GM12878 (cell line): ENCODE results near the gene TRPM3. TPM values are rescaled to one million over a fixed set of nuclear protein-coding genes. Genes with fewer than 3 reads are reported as not detected.

ENCODE experiments used
- CHD1 ChIP-seq: IDR thresholded peaks from 2 replicates; pipeline ENCODE4 v1.6.1; 2012; ENCODE audit warnings: low read depth, low read length, improper control_type of control experiment
- KLF5 ChIP-seq: fragments of 450-650 bp; IDR thresholded peaks from 2 replicates; pipeline ENCODE4 v1.6.1; 2014; ENCODE audit warnings: mild to moderate bottlenecking; ENCODE audit not compliant: partially characterized antibody
- SRF ChIP-seq, 2 experiments: IDR thresholded peaks; 2 replicates each; pipeline ENCODE4 v1.6.1; 2011; ENCODE audit warnings: low read depth in 2 of 2, low read length in 2 of 2, mild to moderate bottlenecking in 1 of 2, moderate library complexity in 1 of 2
- TCF3 ChIP-seq: IDR thresholded peaks from 2 replicates; pipeline ENCODE4 v1.6.1; 2012; ENCODE audit warnings: low read depth, mild to moderate bottlenecking, low read length, borderline replicate concordance; ENCODE audit not compliant: insufficient read depth
- ZNF207 ChIP-seq: fragments of 450-650 bp; IDR thresholded peaks from 2 replicates; pipeline ENCODE4 v1.6.1; 2014; ENCODE audit warnings: antibody characterized with exemption, mild to moderate bottlenecking, borderline replicate concordance
- polyA plus RNA-seq, 11 experiments: library from polyadenylated mRNA; depleted of rRNA in 4 of 11; unstranded in 6 of 11; stranded (reverse) in 5 of 11; fragments of >200 nt; fragmentation: Nextera tagmentation in 4 of 11; fragmentation: Illumina TruSeq in 1 of 11; extraction: Ambion mirVana in 4 of 11; extraction: Trizol in 1 of 11; gene quantifications; 1 replicate in 1 of 11; 2 replicates in 10 of 11; pipeline versions ENCODE4 v1.2.1 to v1.2.3, GENCODE V29; 2011 to 2016; ENCODE audit warnings: inconsistent platforms in 2 of 11, missing spikeins in 2 of 11, low read depth in 1 of 11
- total RNA-seq, 4 experiments: library from RNA; depleted of rRNA in 3 of 4; stranded (reverse); fragments of >200 nt in 3 of 4; fragmentation: Illumina TruSeq in 1 of 4; extraction: Trizol in 1 of 4; gene quantifications; 2 replicates each; pipeline versions ENCODE4 v1.2.1 to v1.2.3, GENCODE V29; 2013 to 2021
- TF ChIP-seq, protein P1 (sequence below): fragments of 450-650 bp; IDR thresholded peaks from 2 replicates; pipeline ENCODE4 v1.6.1; 2018; ENCODE audit warnings: mild to moderate bottlenecking, low read depth, moderate library complexity; ENCODE audit not compliant: partially characterized antibody
- TF ChIP-seq, protein P2 (sequence below): IDR thresholded peaks from 2 replicates; pipeline ENCODE4 v1.6.1; 2012; ENCODE audit warnings: improper control_type of control experiment, low read depth, low read length; ENCODE audit not compliant: insufficient replicate concordance

Gene TRPM3
- total and polyA plus RNA-seq, 10 of the 15 experiments (the other 5 are each of a cell fraction or from before 2014, with no cell fraction given): not detected

DNA sequence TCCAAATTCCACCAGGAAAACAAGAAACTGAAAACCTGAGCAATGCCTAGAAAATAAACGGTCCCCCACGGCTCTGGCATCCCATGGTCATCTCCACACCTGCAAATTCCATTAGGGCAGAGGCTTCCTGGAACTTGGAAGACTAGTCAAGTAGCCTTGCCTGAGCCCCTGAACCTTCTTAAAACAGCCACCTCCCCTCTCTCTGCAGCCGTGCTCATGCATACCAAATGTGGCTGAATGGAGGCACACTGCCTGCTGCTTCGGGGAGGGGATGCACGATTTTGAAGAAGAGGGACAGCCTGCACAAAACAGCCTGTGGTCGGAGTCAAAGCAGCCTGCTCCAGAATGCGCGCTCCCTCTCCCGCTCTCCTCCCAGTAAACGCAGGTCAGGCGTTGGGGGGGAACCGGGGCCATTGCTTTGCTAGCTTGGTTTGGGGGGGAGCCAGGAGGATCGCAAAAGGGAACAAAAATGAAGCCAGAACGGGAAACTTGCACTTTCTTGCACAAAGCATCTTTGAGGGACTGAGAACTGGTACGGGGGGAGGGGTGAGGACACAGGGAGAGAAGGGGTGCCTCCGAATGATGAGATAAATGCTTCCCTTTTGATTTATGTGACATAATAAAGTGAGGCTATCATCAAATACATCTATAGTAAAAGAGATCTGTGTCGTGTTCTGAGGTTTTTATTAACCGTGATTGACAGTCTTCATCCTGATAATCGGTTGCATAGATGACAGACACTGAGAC lies at the start of gene TRPM3 (continued):
- TF ChIP-seq SRF (IDR thresholded peaks at IDR 0.05; ENCODE audit: low read depth in 2 of 2, low read length in 2 of 2): no peak
- TF ChIP-seq ZNF207: no peak
- no peak for TF ChIP-seq KLF5
- TF ChIP-seq CHD1: no peak
- TF ChIP-seq, protein P1, sequence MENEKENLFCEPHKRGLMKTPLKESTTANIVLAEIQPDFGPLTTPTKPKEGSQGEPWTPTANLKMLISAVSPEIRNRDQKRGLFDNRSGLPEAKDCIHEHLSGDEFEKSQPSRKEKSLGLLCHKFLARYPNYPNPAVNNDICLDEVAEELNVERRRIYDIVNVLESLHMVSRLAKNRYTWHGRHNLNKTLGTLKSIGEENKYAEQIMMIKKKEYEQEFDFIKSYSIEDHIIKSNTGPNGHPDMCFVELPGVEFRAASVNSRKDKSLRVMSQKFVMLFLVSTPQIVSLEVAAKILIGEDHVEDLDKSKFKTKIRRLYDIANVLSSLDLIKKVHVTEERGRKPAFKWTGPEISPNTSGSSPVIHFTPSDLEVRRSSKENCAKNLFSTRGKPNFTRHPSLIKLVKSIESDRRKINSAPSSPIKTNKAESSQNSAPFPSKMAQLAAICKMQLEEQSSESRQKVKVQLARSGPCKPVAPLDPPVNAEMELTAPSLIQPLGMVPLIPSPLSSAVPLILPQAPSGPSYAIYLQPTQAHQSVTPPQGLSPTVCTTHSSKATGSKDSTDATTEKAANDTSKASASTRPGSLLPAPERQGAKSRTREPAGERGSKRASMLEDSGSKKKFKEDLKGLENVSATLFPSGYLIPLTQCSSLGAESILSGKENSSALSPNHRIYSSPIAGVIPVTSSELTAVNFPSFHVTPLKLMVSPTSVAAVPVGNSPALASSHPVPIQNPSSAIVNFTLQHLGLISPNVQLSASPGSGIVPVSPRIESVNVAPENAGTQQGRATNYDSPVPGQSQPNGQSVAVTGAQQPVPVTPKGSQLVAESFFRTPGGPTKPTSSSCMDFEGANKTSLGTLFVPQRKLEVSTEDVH: no peak
- TF ChIP-seq TCF3: no peak
- TF ChIP-seq, protein P2, sequence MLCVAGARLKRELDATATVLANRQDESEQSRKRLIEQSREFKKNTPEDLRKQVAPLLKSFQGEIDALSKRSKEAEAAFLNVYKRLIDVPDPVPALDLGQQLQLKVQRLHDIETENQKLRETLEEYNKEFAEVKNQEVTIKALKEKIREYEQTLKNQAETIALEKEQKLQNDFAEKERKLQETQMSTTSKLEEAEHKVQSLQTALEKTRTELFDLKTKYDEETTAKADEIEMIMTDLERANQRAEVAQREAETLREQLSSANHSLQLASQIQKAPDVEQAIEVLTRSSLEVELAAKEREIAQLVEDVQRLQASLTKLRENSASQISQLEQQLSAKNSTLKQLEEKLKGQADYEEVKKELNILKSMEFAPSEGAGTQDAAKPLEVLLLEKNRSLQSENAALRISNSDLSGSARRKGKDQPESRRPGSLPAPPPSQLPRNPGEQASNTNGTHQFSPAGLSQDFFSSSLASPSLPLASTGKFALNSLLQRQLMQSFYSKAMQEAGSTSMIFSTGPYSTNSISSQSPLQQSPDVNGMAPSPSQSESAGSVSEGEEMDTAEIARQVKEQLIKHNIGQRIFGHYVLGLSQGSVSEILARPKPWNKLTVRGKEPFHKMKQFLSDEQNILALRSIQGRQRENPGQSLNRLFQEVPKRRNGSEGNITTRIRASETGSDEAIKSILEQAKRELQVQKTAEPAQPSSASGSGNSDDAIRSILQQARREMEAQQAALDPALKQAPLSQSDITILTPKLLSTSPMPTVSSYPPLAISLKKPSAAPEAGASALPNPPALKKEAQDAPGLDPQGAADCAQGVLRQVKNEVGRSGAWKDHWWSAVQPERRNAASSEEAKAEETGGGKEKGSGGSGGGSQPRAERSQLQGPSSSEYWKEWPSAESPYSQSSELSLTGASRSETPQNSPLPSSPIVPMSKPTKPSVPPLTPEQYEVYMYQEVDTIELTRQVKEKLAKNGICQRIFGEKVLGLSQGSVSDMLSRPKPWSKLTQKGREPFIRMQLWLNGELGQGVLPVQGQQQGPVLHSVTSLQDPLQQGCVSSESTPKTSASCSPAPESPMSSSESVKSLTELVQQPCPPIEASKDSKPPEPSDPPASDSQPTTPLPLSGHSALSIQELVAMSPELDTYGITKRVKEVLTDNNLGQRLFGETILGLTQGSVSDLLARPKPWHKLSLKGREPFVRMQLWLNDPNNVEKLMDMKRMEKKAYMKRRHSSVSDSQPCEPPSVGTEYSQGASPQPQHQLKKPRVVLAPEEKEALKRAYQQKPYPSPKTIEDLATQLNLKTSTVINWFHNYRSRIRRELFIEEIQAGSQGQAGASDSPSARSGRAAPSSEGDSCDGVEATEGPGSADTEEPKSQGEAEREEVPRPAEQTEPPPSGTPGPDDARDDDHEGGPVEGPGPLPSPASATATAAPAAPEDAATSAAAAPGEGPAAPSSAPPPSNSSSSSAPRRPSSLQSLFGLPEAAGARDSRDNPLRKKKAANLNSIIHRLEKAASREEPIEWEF: no peak
